ENCODE measurements around the gene FEN1. TPM values are rescaled to one million over a fixed set of nuclear protein-coding genes. Genes with fewer than 3 reads are reported as not detected.

The FEN1 gene
- total RNA-seq, 2 donors from 2014 or later, result 14.4 to 67.9 TPM

GRCh38 chr11:61846362-61847020, 53.8 kb downstream of the FEN1 start:
- Histone ChIP-seq H3K9ac (ENCODE audit: low read depth in 2 of 2, low read length in 2 of 2) (no peak overlapping the region), H3K27me3 (no peaks in the 10 kb centered on the region), H3K27ac (no peak overlapping the region), H3K4me1 (no peaks in the 10 kb centered on the region), H3K36me3 (no peaks in the 10 kb centered on the region), H3K9me3 (no peaks in the 10 kb centered on the region), H3K4me3 (no peak overlapping the region)
- intact Hi-C loops (cut with DNase I), result no loop called here
- DNase-seq, result no peak
- no peak for TF ChIP-seq CTCF (IDR thresholded peaks at IDR 0.05)

Other genes starting within 250 kb of the FEN1 start
- gene SYT7, start 211.8 kb upstream of the FEN1 start, total RNA-seq, result 10 to 100 TPM in 1 of 2 donors, 1 to 10 TPM in 1; 8.5 to 28.4 TPM
- 10 to 100 TPM in 1 of 2 donors, 1 to 10 TPM in 1; 7.5 to 12.2 TPM for gene DAGLA, start 112.5 kb upstream of the FEN1 start, total RNA-seq
- gene MYRF, start 40.3 kb upstream of the FEN1 start, total RNA-seq, result 10 to 100 TPM in 1 of 2 donors, 1 to 10 TPM in 1; 8.8 to 14.9 TPM
- gene TMEM258, start 312 bp upstream of the FEN1 start, total RNA-seq, result 100 to 1,000 TPM; 119 to 149 TPM
- gene FADS1, start 24.1 kb downstream of the FEN1 start, total RNA-seq, result 10 to 100 TPM in 1 of 2 donors, 1 to 10 TPM in 1; 6.9 to 17.4 TPM
- 10 to 100 TPM; 13.9 to 38.6 TPM for gene FADS2, start 35.4 kb downstream of the FEN1 start, total RNA-seq
- gene FADS3, start 98.6 kb downstream of the FEN1 start, total RNA-seq, result 10 to 100 TPM; 10.4 to 13.3 TPM
- 1 to 10 TPM; 3.7 to 5.9 TPM for gene RAB3IL1, start 124.7 kb downstream of the FEN1 start, total RNA-seq
- under 1 TPM; 0.58 to 0.77 TPM for gene BEST1, start 157.4 kb downstream of the FEN1 start, total RNA-seq
- gene FTH1, start 174.7 kb downstream of the FEN1 start, total RNA-seq, result 1,000 to 10,000 TPM; 5,286 to 5,395 TPM

All from colonic mucosa (tissue), 4 donors.